ENCODE data around the gene TMEM198. TPM values are rescaled to one million over a fixed set of nuclear protein-coding genes. Genes with fewer than 3 reads are reported as not detected.

Gene TMEM198
- total RNA-seq, 1 donor from 2014 or later, result 8.2 TPM

DNA sequence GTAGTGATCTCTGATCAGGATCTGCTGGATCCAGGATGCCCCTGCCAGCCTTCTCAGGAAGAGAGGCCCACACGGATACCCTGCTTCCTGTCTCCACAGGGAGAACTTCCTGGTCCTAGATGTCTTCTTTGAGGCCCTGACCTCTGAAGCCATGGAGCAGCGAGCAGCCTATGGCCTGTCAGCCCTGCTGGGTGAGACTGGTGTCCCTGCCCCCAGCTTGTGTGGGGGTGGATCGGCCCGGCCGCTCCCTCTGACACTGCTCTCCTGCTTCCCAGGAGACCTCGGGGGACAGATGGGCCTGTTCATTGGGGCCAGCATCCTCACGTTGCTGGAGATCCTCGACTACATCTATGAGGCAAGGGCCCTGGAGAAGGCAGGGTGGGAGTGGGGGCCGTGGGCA is 6.9 kb upstream of the TMEM198 start:
- Mint-ChIP-seq H3K4me1 (ENCODE audit: low read depth) (peaks cover 3% of the 10 kb centered on the region), H3K9me3 (ENCODE audit: low read depth) (no peaks in the 10 kb centered on the region), H3K4me3 (ENCODE audit: low read depth) (no peak overlapping the region), H3K27ac (no peak overlapping the region), H3K36me3 (ENCODE audit: insufficient read depth) (peaks cover 11% of the 10 kb centered on the region), H3K27me3 (peaks cover 17% of the 10 kb centered on the region)
- TF ChIP-seq, protein P1, sequence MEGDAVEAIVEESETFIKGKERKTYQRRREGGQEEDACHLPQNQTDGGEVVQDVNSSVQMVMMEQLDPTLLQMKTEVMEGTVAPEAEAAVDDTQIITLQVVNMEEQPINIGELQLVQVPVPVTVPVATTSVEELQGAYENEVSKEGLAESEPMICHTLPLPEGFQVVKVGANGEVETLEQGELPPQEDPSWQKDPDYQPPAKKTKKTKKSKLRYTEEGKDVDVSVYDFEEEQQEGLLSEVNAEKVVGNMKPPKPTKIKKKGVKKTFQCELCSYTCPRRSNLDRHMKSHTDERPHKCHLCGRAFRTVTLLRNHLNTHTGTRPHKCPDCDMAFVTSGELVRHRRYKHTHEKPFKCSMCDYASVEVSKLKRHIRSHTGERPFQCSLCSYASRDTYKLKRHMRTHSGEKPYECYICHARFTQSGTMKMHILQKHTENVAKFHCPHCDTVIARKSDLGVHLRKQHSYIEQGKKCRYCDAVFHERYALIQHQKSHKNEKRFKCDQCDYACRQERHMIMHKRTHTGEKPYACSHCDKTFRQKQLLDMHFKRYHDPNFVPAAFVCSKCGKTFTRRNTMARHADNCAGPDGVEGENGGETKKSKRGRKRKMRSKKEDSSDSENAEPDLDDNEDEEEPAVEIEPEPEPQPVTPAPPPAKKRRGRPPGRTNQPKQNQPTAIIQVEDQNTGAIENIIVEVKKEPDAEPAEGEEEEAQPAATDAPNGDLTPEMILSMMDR (IDR thresholded peaks at IDR 0.05; ENCODE audit: unreplicated experiment), result no peak
- no peak for DNase-seq (ENCODE audit: low spot score, unreplicated experiment)

DNA sequence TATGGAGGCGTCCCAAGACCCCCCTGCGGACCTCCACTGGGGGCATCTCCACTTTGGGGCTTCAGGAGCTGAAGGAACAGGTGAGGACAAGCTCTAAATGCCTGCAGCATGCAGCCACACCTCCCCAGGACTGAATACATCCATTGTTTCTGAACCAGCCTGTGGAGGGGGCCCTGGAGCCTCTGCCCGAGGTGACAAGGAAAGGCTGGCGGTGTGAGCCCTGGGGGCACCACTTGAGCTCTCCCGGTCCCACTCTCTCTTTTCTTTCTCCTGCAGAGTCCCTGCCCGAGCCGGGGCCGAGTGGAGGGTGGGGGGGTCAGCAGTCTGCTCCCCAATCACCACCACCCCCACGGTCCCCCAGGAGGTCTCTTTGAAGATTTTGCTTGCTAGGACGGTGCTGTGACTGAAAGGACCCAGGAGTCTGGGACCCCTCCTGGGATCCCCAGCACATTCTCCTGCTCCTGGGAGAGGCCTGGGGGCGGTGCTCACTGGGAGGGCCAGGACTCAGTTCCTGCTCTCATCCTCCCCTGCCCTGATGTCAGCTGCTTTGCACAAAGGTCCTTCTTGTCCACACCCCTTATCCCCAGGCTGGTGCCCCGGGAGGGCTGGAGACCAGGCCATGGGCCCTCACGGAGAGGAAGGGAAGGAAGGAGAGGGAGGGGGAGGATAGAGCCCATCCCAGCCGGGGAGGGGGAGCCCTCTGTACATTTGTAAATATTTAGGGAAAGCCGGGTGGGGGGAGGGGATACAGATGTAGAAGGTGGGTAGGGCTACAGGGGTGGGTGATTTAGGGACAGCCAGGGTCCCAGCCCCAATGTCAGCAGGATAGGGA is 6.0 kb upstream of the TMEM198 start:
- Mint-ChIP-seq H3K4me3 (ENCODE audit: low read depth) (no peak overlapping the region), H3K36me3 (ENCODE audit: insufficient read depth) (peaks cover 11% of the 10 kb centered on the region), H3K4me1 (ENCODE audit: low read depth) (peaks cover 11% of the 10 kb centered on the region), H3K27ac (no peak overlapping the region), H3K27me3 (peaks cover 12% of the 10 kb centered on the region), H3K9me3 (ENCODE audit: low read depth) (no peaks in the 10 kb centered on the region)
- TF ChIP-seq, protein P1 (IDR thresholded peaks at IDR 0.05; ENCODE audit: unreplicated experiment), result no peak
- DNase-seq (ENCODE audit: low spot score, unreplicated experiment), result no peak

DNA sequence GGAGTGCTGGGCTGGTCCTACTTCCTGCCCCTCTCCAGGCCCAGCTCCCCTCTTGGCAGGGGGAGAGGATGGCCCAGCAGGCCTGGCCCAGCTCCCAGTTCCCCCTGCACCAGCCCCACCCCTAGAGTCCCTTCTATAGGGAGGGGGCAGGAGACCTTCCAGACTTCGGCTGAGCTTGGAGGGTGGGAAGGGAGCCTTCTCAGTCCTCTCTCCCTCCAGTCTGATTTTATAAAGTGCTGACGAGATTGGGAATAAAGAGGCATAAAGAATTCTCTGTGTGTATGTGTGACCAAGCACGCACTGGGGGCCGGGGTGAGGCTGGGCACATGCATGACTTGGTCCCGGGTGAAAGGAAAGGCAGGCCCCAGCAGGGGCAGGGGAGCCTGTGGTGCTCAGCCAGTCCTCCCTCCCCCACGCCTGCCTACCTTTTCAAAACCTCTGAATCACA is 5.3 kb upstream of the TMEM198 start:
- DNase-seq (ENCODE audit: low spot score, unreplicated experiment), result no peak
- peaks cover 5% of the 10 kb centered on the region for H3K27me3 Mint-ChIP-seq
- H3K27ac Mint-ChIP-seq, result no peak overlapping the region
- H3K4me3 Mint-ChIP-seq (ENCODE audit: low read depth), result no peak overlapping the region
- TF ChIP-seq, protein P1 (IDR thresholded peaks at IDR 0.05; ENCODE audit: unreplicated experiment), result no peak
- H3K36me3 Mint-ChIP-seq (ENCODE audit: insufficient read depth), result peaks cover 11% of the 10 kb centered on the region
- H3K4me1 Mint-ChIP-seq (ENCODE audit: low read depth), result peaks cover 11% of the 10 kb centered on the region
- no peaks in the 10 kb centered on the region for H3K9me3 Mint-ChIP-seq (ENCODE audit: low read depth)

DNA sequence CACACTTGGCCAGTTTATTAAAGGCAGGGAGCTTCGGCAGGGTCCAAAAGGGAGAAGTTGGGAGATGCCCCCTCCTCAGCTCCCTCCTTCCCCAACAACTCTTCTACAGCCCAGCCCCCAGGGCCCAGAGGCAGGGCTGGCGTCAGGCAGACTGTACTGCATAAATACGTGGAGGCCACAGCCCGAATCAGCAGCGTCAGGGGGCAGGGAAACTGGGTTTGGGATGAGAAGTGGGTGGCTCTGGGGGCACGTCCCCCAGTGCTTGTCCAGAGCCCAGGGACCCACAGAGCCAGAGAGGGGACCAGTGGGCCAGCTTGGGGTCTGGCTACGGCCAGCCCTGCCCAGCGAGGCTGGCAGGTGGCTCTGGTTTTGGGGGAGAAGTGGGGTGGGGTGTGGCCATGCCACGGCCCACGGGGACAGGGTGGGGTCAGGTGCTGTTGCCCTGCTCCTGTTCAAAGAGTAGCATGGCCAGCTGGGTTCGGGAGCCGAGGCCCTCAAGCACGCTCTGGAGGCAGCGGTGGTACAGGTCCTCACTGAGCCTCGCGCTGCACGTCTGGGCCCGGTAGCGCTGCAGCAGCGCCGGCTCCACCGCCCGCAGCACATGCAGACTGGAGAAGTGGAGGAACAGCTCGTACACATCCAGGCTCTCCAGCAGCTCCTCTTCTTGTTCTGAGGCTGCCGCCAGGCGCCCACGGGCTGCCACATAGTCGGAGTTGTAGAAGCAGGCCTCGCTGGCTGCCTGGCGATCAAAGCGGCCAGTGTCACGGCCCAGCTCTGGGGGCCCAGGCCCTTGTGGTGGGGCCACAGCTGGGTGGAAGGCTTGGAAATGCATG is 4.7 kb upstream of the TMEM198 start:
- Mint-ChIP-seq H3K9me3 (ENCODE audit: low read depth) (no peaks in the 10 kb centered on the region), H3K36me3 (ENCODE audit: insufficient read depth) (peaks cover 11% of the 10 kb centered on the region), H3K27me3 (peaks cover 3% of the 10 kb centered on the region), H3K4me3 (ENCODE audit: low read depth) (no peak overlapping the region), H3K4me1 (ENCODE audit: low read depth) (peaks cover 12% of the 10 kb centered on the region), H3K27ac (no peak overlapping the region)
- no peak for DNase-seq (ENCODE audit: low spot score, unreplicated experiment)
- TF ChIP-seq, protein P1 (IDR thresholded peaks at IDR 0.05; ENCODE audit: unreplicated experiment), result no peak

DNA sequence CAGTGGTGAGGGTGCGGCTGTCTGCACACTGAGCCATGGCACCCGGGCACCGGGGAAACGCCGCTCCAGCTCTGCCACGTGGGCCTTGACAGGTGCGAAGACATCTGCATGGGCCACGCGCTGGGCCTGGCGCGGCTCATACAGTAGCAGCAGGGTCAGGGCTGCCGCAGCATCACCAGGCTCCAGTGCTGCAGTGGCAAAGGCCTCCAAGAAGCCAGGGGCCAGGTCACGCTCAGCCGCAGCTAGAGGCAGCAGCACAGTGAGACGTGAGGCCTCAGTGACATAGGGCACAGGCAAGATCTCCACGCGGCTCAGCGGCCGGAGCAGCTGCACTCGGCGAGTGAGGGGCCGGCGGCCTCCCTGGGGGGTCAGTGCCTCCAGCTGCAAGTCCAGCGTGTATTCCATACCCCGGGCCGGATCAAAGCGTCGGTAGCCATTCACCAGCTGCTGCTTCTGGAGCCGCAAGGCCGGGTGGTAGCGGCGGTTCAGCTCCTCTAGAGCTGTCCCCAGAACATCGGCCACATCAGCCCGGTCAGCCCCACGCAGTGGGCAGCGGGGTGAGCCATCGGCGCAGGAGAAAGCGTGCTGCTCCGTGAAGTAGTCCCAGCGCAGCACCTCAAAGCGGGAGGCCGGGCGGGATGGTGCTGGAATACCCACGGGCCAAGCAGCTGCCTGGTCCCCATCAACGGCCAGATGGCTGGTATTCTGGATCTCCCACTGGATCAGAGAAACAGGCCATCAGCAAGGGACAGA is 3.7 kb upstream of the TMEM198 start:
- Mint-ChIP-seq H3K4me1 (ENCODE audit: low read depth) (peaks cover 19% of the 10 kb centered on the region), H3K27ac (no peak overlapping the region), H3K4me3 (ENCODE audit: low read depth) (no peak overlapping the region), H3K36me3 (ENCODE audit: insufficient read depth) (peaks cover 11% of the 10 kb centered on the region), H3K9me3 (ENCODE audit: low read depth) (no peaks in the 10 kb centered on the region), H3K27me3 (peaks cover 11% of the 10 kb centered on the region)
- TF ChIP-seq, protein P1 (IDR thresholded peaks at IDR 0.05; ENCODE audit: unreplicated experiment), result no peak
- no peak for DNase-seq (ENCODE audit: low spot score, unreplicated experiment)
